Effector memory CD4-positive, alpha-beta T cell (primary cell): Measurements from ENCODE around the gene F2R.
"Not testable (repeated sequence)": the region's sequence is repeated elsewhere in the genome, so short reads cannot be mapped to it uniquely, and the experiment has no call there.

Source experiments
- DNase-seq, 3 donors: peaks; one replicate each; pipeline ENCODE4 v3.0.0-alpha.2; 2020
- H3K27ac ChIP-seq: 2 replicates; pipeline ENCODE4 v1.7.0; 2013; ENCODE audit warnings: mild to moderate bottlenecking, low read length, moderate library complexity; ENCODE audit not compliant: insufficient read depth, poor library complexity, severe bottlenecking
- H3K27me3 ChIP-seq: replicated peaks from 2 replicates; pipeline ENCODE4 v1.7.0; 2013; ENCODE audit warnings: mild to moderate bottlenecking, low read length; ENCODE audit not compliant: insufficient read depth, control insufficient read depth, poor library complexity, severe bottlenecking
- H3K36me3 ChIP-seq: 2 replicates; pipeline ENCODE4 v1.7.0; 2013; ENCODE audit warnings: mild to moderate bottlenecking, low read length, moderate library complexity; ENCODE audit not compliant: control insufficient read depth, insufficient read depth
- H3K4me1 ChIP-seq: 2 replicates; pipeline ENCODE4 v1.7.0; 2013; ENCODE audit warnings: low read length, mild to moderate bottlenecking; ENCODE audit not compliant: control insufficient read depth, insufficient read depth, poor library complexity, severe bottlenecking
- H3K4me3 ChIP-seq: 2 replicates; pipeline ENCODE4 v1.7.0; 2013; ENCODE audit warnings: low read length, low read depth, mild to moderate bottlenecking; ENCODE audit not compliant: insufficient read depth, poor library complexity, severe bottlenecking
- H3K9me3 ChIP-seq: 2 replicates; pipeline ENCODE4 v1.7.0; 2013; ENCODE audit warnings: mild to moderate bottlenecking, low read length, moderate library complexity; ENCODE audit not compliant: control insufficient read depth

The F2R gene

DNA sequence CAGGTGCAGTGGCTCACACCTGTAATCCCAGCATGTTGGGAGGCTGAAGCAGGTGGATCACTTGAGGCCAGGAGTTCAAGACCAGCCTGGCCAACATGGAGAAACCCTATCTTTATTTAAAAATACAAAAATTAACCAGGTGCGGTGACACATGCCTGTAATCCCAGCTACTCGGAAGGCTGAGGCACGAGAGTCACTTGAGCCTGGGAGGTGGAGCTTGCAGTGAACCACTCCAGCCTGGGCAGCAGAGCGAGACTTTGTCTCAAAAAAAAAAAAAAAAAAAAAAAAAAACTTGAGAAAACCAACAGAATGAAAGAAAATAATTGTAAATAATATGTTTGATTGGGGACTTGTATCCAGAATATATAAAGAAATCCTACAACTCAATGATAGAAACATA lies 35.1 kb upstream of the F2R start:
- not testable (repeated sequence) for H3K27me3 ChIP-seq, DNase-seq, H3K4me1 ChIP-seq, H3K4me3 ChIP-seq, H3K27ac ChIP-seq, H3K9me3 ChIP-seq
- peaks cover 38% of the 10 kb centered on the region for H3K36me3 ChIP-seq

- Histone ChIP-seq H3K36me3 (peaks cover 36% of the 10 kb centered on the region), H3K27ac (no peak overlapping the region)
Observed at GRCh38 chr5:76681287-76681686, 34.6 kb upstream of the F2R start.

GRCh38 chr5:76682387-76682786 lies 33.5 kb upstream of the F2R start:
- no peak overlapping the region for H3K4me3 ChIP-seq
- no peaks in the 10 kb centered on the region for H3K9me3 ChIP-seq
- no peaks in the 10 kb centered on the region for H3K27me3 ChIP-seq
- DNase-seq: no peak
- peaks cover 30% of the 10 kb centered on the region for H3K36me3 ChIP-seq
- no peak overlapping the region for H3K27ac ChIP-seq
- H3K4me1 ChIP-seq: no peaks in the 10 kb centered on the region

More at GRCh38 chr5:76681287-76681686, 34.6 kb upstream of the F2R start:
- DNase-seq: no peak
- Histone ChIP-seq H3K27me3 (no peaks in the 10 kb centered on the region), H3K4me3 (no peak overlapping the region), H3K4me1 (no peaks in the 10 kb centered on the region), H3K9me3 (no peaks in the 10 kb centered on the region)

DNA sequence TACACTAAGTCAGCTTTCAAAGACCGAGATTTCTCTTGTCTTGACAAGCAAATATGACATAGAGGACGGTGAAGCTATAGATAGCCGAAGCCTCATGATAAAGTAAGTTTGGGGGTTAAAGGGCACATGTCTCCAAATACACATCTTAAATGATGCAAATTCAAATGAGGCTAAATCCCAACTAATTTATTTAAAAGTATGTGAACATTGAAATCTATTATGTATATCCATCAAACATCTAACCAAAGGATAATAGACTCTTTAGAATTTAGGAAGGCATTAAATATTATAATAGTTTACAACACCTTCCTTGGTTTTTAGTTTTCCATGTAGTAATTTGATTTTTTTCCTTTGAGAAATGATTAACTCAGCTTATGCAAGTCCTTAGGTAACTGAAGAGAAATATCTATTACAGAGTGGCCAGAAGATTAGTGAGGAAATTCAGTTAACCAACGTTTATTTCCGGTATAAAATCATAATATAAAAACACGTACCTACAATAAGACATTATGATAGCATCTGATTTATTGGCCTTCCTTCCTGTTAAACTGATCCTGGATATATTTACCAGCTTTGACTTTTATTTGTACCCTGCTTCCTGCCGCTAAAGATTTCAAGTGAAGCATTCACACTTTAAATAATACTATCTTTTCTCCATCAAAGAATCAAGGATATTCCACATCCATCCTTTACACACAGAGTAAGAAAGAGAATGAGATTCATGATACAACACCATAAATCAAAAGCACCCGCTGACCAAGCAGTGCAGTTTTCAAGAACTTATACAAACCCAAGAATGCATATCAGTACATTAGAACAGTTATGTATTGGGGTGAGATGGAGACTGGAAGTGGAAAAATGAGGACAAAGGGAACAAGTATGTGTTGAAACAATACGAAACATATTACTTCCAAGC lies 31.9 kb upstream of the F2R start:
- DNase-seq: no peak
- Histone ChIP-seq H3K36me3 (peaks cover 33% of the 10 kb centered on the region), H3K9me3 (no peaks in the 10 kb centered on the region), H3K4me1 (no peaks in the 10 kb centered on the region), H3K27ac (no peak overlapping the region), H3K27me3 (no peaks in the 10 kb centered on the region), H3K4me3 (no peak overlapping the region)

- Histone ChIP-seq H3K36me3 (peaks cover 39% of the 10 kb centered on the region), H3K4me3 (no peak overlapping the region), H3K27ac (no peak overlapping the region), H3K27me3 (no peaks in the 10 kb centered on the region), H3K9me3 (no peaks in the 10 kb centered on the region), H3K4me1 (no peaks in the 10 kb centered on the region)
- DNase-seq: no peak
Observed at GRCh38 chr5:76684756-76685519, 31.0 kb upstream of the F2R start.

DNA sequence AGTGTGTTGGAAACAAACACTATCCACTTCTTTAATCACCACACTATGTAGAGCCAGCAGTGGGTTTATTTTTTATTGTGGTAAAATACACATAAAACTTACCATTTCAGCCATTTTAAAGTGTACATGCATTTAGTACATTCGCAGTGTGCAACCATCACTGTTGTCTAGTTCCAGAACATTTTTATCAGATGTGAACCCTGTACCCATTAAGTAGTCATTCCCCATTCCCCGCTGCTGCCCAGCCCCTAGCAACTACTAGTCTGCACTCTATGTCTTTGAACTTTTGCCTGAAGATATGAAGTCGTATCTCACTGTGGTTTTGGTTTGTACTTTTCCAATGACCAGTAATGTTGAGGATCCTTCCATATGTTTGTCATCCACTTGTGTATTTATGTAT lies 30.2 kb upstream of the F2R start:
- no peak overlapping the region for H3K4me3 ChIP-seq

DNA sequence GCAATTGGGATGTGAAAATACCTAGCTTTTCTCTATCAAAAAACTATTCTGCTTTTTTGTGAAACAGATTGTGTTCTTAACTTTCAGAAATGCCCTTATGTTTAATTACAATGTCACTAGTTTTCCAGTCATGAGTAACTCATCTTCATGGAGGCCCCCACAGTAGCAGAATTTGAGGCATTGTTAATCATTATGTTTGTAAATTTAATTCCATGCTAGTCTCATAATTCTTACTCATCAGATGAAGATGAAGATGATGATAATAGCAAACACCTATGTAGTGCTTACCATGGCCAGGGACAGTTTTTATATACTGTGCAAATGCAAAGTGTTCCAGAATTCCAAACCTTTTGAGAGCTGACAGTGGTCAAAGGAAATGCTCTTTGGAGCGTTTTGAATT lies 27.7 kb upstream of the F2R start:
- no peaks in the 10 kb centered on the region for H3K9me3 ChIP-seq
- DNase-seq: no peak
- H3K27me3 ChIP-seq: no peaks in the 10 kb centered on the region
- H3K4me3 ChIP-seq: no peak overlapping the region
- H3K36me3 ChIP-seq: peaks cover 45% of the 10 kb centered on the region
- H3K4me1 ChIP-seq: no peaks in the 10 kb centered on the region
- no peak overlapping the region for H3K27ac ChIP-seq

More for the DNA sequence above, 30.2 kb upstream of the F2R start:
- no peak overlapping the region for H3K27ac ChIP-seq
- DNase-seq: no peak
- H3K36me3 ChIP-seq: peaks cover 42% of the 10 kb centered on the region
- H3K27me3 ChIP-seq: no peaks in the 10 kb centered on the region
- H3K9me3 ChIP-seq: no peaks in the 10 kb centered on the region
- no peaks in the 10 kb centered on the region for H3K4me1 ChIP-seq

DNA sequence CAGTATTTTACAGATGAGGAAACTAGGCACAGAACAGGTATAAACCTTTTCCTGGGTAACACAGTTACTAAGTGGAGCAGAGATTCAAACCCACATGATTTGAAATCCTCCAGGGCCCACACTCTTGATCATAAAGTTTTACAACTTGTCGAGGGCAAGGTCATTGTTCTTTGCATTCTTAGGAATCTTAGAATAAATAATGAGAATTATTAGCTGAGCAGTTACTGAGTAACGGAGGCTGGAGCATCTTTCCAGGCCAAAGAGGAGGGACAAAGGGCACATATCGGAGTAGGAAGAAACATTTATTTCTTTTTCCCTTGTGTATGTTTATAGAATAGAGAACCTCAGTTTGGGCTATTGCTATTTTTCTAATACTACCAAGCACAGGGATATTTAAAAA lies 27.1 kb upstream of the F2R start:
- H3K27me3 ChIP-seq: no peaks in the 10 kb centered on the region
- H3K9me3 ChIP-seq: no peaks in the 10 kb centered on the region
- H3K4me1 ChIP-seq: no peaks in the 10 kb centered on the region
- no peak overlapping the region for H3K27ac ChIP-seq
- H3K4me3 ChIP-seq: no peak overlapping the region
- no peak for DNase-seq
- peaks cover 44% of the 10 kb centered on the region for H3K36me3 ChIP-seq

DNA sequence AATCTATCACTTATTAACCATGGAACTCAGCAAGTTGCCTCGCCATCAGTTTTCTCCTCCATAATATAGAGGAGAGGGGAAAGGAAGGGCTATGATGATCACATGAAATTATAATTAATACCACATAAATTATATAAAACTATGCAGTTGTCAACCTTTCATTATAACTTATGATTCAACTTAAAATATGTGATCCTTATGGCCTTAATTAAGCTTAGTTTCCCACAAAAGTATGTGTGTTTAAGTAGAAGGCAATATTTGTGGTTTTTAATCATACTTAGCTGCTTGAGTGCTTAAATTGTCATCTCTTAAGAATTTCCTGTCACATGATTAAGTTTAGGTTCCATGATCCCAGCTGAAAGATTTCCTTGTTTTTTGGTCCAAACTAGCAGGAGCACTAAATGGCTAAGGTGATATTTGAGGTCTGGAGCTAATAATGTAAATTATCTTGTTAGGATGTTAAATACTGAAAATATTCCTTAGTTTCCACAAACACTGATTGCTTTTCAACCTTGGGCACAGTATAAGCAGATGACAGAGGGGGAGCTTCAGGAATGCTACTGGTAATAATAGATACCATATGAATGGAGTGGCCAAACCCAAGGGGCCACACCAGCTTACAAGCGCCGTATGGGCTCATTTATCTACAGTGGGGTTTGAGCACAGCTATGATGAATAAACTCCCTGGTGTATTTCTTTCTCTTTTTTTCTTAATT lies 26.4 kb upstream of the F2R start:
- Histone ChIP-seq H3K27me3 (no peaks in the 10 kb centered on the region), H3K9me3 (no peaks in the 10 kb centered on the region), H3K4me3 (no peak overlapping the region), H3K36me3 (peaks cover 44% of the 10 kb centered on the region), H3K4me1 (no peaks in the 10 kb centered on the region), H3K27ac (no peak overlapping the region)
- no peak for DNase-seq
